Raji (cell line): ENCODE results near the gene KDM3B.

Experiments used
- POLR2A ChIP-seq: IDR thresholded peaks from 2 replicates; pipeline ENCODE4 v1.6.1; 2011; ENCODE audit warnings: low read depth, low read length, control low read depth; ENCODE audit not compliant: insufficient read depth

The KDM3B gene

GRCh38 chr5:138340008-138340407, 12.5 kb upstream of the KDM3B start:
- TF ChIP-seq POLR2A = no peak

GRCh38 chr5:138344887-138345622, 7.4 kb upstream of the KDM3B start:
- no peak for TF ChIP-seq POLR2A

GRCh38 chr5:138346889-138347288, 5.6 kb upstream of the KDM3B start:
- no peak for TF ChIP-seq POLR2A

- no peak for TF ChIP-seq POLR2A
Observed at GRCh38 chr5:138349852-138350562, 2.5 kb upstream of the KDM3B start.

- no peak for TF ChIP-seq POLR2A
Observed at GRCh38 chr5:138350563-138350890, 2.0 kb upstream of the KDM3B start.

- TF ChIP-seq POLR2A = no peak
Observed at GRCh38 chr5:138351056-138351455, 1.4 kb upstream of the KDM3B start.

- TF ChIP-seq POLR2A = no peak
Observed at GRCh38 chr5:138351517-138351916, 968 bp upstream of the KDM3B start.

GRCh38 chr5:138352722-138353559, 456 bp downstream of the KDM3B start:
- TF ChIP-seq POLR2A = peak; percentile 41; the same call in 1 of the 2 replicates

- TF ChIP-seq POLR2A = no peak
Observed at GRCh38 chr5:138353560-138354080, 1.1 kb downstream of the KDM3B start.

GRCh38 chr5:138354387-138354786, 1.9 kb downstream of the KDM3B start:
- TF ChIP-seq POLR2A = no peak

- TF ChIP-seq POLR2A = no peak
Observed at GRCh38 chr5:138354926-138355378, 2.5 kb downstream of the KDM3B start.

- no peak for TF ChIP-seq POLR2A
Observed at GRCh38 chr5:138359621-138360020, 7.1 kb downstream of the KDM3B start.

GRCh38 chr5:138360941-138361452, 8.5 kb downstream of the KDM3B start:
- no peak for TF ChIP-seq POLR2A

GRCh38 chr5:138364576-138364975, 12.1 kb downstream of the KDM3B start:
- TF ChIP-seq POLR2A = no peak
